Calu3 (cell line): ENCODE data around the gene PDS5A. TPM values are rescaled to one million over a fixed set of nuclear protein-coding genes. Genes with fewer than 3 reads are reported as not detected.

Source experiments
- BruUV-seq: library from RNA; stranded (reverse); fragments of 400-500 nt; replicated peaks from 2 replicates; lab custom pipeline; 2021; lab: Mats Ljungman, UMichigan
- CTCF ChIA-PET: fragments of 300-600 bp; sonication (Branson Sonifier 250); formaldehyde crosslinking; loops from one replicate; lab custom pipeline; 2022; ENCODE audit warnings: antibody characterized with exemption; lab: Charles Lee
- DNase-seq: peaks from one replicate; pipeline ENCODE4 v3.0.0; 2022
- H3K27ac Mint-ChIP-seq: one replicate; pipeline ENCODE4 v1.8.0; 2022; ENCODE audit warnings: mixed read lengths; ENCODE audit not compliant: unreplicated experiment
- H3K27me3 Mint-ChIP-seq: one replicate; pipeline ENCODE4 v1.8.0; 2022; ENCODE audit warnings: mixed read lengths; ENCODE audit not compliant: unreplicated experiment
- H3K36me3 Mint-ChIP-seq: one replicate; pipeline ENCODE4 v1.8.0; 2022; ENCODE audit warnings: mild to moderate bottlenecking, moderate library complexity, mixed read lengths; ENCODE audit not compliant: insufficient read depth, unreplicated experiment
- H3K4me1 Mint-ChIP-seq: one replicate; pipeline ENCODE4 v1.8.0; 2022; ENCODE audit warnings: mild to moderate bottlenecking, low read depth, mixed read lengths; ENCODE audit not compliant: unreplicated experiment
- H3K4me3 Mint-ChIP-seq: one replicate; pipeline ENCODE4 v1.8.0; 2022; ENCODE audit warnings: mild to moderate bottlenecking, low read depth, moderate library complexity, mixed read lengths; ENCODE audit not compliant: unreplicated experiment
- H3K9me3 Mint-ChIP-seq: one replicate; pipeline ENCODE4 v1.8.0; 2022; ENCODE audit warnings: low read depth, mixed read lengths; ENCODE audit not compliant: unreplicated experiment
- intact Hi-C: fragments of 100-400 bp; cut with micrococcal nuclease; formaldehyde crosslinking; loops from one replicate; pipeline ENCODE4 v1.10.0; 2022; ENCODE audit not compliant: unreplicated experiment
- total RNA-seq: library from RNA; stranded (reverse); gene quantifications from 2 replicates; pipeline ENCODE4 v1.2.3, GENCODE V29; 2022
- TF ChIP-seq, protein P1 (sequence below): fragments of 200-600 bp; IDR thresholded peaks from one replicate; pipeline ENCODE4 v1.8.0; 2022; ENCODE audit warnings: antibody characterized with exemption; ENCODE audit not compliant: unreplicated experiment

PDS5A gene
- total RNA-seq, 1 experiment from 2014 or later, result 49.1 TPM

DNA sequence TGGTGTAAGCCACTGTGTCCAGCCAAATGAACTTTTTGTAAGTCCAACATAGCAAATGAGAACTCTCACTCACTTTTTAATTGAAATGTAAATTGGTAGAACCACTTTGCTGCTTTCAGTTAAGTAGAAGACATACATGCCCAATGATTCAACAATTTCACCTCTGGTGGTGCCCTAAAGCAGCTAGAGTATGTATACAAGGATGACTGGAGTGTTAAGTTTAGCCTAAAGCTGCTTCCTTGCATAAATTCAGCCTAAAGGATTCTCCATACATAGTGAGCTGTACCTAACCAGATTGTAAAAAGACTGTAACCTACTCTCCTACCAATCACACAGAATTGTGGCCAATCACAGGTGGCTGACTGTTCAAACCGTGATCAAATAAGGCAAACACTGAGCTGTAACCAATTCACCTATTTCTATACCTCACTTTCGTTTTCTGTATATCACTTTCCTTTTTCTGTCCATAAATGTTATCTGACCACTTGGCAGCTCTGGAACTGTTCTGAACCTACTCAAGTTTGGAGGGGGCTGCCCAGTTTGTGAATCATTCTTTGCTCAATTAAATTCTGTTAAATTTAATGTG is 39.9 kb downstream of the PDS5A start:
- Mint-ChIP-seq H3K36me3 (no peaks in the 10 kb centered on the region), H3K27me3 (no peaks in the 10 kb centered on the region), H3K4me1 (peaks cover 14% of the 10 kb centered on the region), H3K4me3 (no peak overlapping the region), H3K9me3 (no peaks in the 10 kb centered on the region), H3K27ac (no peak overlapping the region)
- no TSS peak for BruUV-seq
- CTCF ChIA-PET, result no interaction called here
- no peak for DNase-seq
- TF ChIP-seq, protein P1, sequence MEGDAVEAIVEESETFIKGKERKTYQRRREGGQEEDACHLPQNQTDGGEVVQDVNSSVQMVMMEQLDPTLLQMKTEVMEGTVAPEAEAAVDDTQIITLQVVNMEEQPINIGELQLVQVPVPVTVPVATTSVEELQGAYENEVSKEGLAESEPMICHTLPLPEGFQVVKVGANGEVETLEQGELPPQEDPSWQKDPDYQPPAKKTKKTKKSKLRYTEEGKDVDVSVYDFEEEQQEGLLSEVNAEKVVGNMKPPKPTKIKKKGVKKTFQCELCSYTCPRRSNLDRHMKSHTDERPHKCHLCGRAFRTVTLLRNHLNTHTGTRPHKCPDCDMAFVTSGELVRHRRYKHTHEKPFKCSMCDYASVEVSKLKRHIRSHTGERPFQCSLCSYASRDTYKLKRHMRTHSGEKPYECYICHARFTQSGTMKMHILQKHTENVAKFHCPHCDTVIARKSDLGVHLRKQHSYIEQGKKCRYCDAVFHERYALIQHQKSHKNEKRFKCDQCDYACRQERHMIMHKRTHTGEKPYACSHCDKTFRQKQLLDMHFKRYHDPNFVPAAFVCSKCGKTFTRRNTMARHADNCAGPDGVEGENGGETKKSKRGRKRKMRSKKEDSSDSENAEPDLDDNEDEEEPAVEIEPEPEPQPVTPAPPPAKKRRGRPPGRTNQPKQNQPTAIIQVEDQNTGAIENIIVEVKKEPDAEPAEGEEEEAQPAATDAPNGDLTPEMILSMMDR, result no peak
- intact Hi-C loops, result no loop called here

DNA sequence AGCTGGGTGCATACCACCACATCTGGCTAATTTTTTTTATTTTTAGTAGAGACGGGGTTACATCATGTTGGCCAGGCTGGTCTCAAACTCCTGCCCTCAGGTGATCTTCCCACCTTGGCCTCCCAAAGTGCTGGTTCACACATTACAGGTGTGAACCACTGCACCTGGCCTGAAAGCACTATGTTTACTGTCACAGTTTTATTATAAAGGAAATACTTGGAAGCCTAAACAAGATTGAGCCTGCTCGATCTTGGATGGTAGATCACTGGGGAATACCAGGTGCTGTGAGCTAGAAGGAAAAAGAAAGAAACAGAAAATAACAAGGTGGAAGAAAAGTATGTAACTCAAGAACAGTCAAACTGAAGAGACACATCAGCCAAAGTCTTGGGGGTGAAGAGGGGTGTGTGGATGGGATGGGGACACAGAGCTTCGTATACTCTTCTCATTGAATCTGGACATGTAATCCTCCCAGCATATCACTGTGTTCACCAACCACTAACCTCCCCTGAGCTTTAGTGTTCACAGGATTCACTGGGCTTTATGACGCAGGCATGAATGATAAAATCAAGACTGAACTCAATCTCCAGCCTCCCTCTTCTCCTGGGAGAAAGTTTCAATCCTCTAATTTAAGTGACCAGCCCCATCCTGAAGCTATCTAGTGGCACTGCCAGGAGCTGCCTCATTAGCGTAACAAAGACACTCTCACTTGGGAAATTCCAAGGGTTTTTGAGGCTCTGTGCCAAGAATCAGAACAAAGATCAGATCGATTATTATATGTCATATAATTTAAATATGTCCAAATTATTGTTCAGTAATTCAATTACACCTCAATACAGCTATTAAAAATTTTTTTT is 40.9 kb downstream of the PDS5A start:
- H3K4me3 Mint-ChIP-seq, result no peak overlapping the region
- no peaks in the 10 kb centered on the region for H3K27me3 Mint-ChIP-seq
- TF ChIP-seq, protein P1, result no peak
- H3K36me3 Mint-ChIP-seq, result no peaks in the 10 kb centered on the region
- intact Hi-C loops, result no loop called here
- no peak overlapping the region for H3K27ac Mint-ChIP-seq
- H3K9me3 Mint-ChIP-seq, result no peaks in the 10 kb centered on the region
- BruUV-seq, result no TSS peak
- CTCF ChIA-PET, result interaction anchor here (0.6 kb wide), 1 partner anchor 25 kb away, joined by 3 read pairs; no protein-coding TSS in a partner anchor
- peaks cover 14% of the 10 kb centered on the region for H3K4me1 Mint-ChIP-seq
- DNase-seq, result no peak

- peaks cover 14% of the 10 kb centered on the region for H3K4me1 Mint-ChIP-seq
- no TSS peak for BruUV-seq
- intact Hi-C loops, result no loop called here
- no peak for DNase-seq
- H3K36me3 Mint-ChIP-seq, result no peaks in the 10 kb centered on the region
- no peak overlapping the region for H3K4me3 Mint-ChIP-seq
- TF ChIP-seq, protein P1, result no peak
- H3K27ac Mint-ChIP-seq, result no peak overlapping the region
- CTCF ChIA-PET, result no interaction called here
- no peaks in the 10 kb centered on the region for H3K9me3 Mint-ChIP-seq
- no peaks in the 10 kb centered on the region for H3K27me3 Mint-ChIP-seq
These were observed 43.8 kb downstream of the PDS5A start for GRCh38 chr4:39933671-39934590.

DNA sequence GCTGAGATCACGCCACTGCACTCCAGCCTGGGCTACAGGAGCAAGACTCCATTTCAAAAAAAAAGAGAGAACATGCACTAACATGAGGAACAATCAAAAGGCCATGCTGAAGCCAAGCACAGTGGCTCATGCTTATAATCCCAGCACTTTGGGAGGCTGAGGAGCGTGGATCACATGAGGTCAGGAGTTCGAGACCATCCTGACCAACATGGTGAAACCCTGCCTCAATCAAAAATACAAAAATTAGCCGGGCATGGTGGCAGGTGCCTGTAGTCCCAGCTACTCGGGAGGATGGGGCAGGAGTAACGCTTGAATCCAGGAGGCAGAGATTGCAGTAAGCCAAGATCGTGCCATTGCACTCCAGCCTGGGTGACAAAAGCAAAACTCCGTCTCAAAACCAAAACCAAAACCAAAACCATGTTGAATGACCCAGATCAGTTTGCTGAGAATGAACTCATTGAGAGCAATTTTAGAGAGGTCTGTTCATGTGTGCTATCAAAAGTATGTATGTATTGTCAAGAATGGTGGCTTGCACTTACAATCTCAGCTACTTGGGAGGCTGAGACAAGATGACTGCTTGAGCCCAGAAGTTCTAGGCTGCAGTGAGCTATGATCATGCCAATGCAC is 44.8 kb downstream of the PDS5A start:
- Mint-ChIP-seq H3K9me3 (no peaks in the 10 kb centered on the region), H3K27ac (no peak overlapping the region), H3K4me3 (no peak overlapping the region), H3K27me3 (no peaks in the 10 kb centered on the region), H3K36me3 (no peaks in the 10 kb centered on the region), H3K4me1 (peaks cover 14% of the 10 kb centered on the region)
- intact Hi-C loops, result no loop called here
- TF ChIP-seq, protein P1, result no peak
- no TSS peak for BruUV-seq
- CTCF ChIA-PET, result no interaction called here
- DNase-seq, result no peak
